PC-3 (cell line): ENCODE results near the gene FSTL4.

Experiments used
- CTCF ChIP-seq: fragments of 300-600 bp; sonication (generic); conservative IDR thresholded peaks from 2 replicates; pipeline ENCODE4 v1.5.1; 2017; ENCODE audit warnings: antibody characterized with exemption, low read depth, mild to moderate bottlenecking, low read length
- EZH2 ChIP-seq: fragments of 300-600 bp; sonication (generic); IDR thresholded peaks from one replicate; pipeline ENCODE4 v1.6.1; 2017; ENCODE audit warnings: antibody characterized with exemption, mild to moderate bottlenecking, low read length; ENCODE audit not compliant: unreplicated experiment

DNA sequence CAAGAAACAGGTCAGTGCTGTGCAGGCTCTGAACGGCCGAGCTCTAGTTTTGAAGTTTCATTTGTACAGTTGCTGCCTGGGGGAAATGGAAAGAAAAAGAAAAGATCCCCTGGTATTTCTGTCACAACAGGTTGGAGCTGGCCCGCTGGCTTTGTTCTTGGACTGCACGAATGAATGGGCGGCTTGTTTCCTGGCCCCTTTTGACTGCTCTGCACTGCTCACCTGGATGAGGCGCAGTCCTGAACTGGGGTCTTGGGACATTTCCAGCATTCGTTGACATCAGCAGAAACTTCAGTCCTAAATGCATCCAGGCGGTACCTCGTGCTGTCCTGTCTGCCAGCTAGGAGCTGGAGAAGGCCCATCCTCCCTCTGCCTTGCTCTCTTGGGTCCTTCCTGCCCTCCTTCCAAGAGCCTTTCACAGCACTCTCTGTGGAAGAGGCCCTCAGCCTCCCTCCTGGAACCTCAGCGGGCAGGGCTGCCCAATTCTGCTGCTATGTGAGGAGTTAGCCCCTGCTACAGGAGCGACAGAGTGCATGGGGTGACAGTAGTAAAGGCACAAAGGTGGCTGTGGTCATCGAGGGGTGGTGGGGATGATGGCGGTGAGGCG is 189.2 kb downstream of the FSTL4 start:
- no peak for TF ChIP-seq CTCF
- TF ChIP-seq EZH2 = no peak
